Lower leg skin (tissue), 3 donors: Measurements from ENCODE around the gene LRRC27.

Source experiments
- CTCF ChIP-seq, 3 donors: fragments of 450-650 bp; IDR thresholded peaks; one replicate each; pipeline ENCODE4 v1.5.1; 2016; ENCODE audit warnings: antibody characterized with exemption in 3 of 3, mild to moderate bottlenecking in 3 of 3, moderate library complexity in 2 of 3
- POLR2A ChIP-seq, 2 donors: fragments of 450-650 bp; IDR thresholded peaks; one replicate each; pipeline ENCODE4 v1.6.1; 2016 to 2017; ENCODE audit warnings: antibody characterized with exemption in 2 of 2, mild to moderate bottlenecking in 1 of 2, moderate library complexity in 1 of 2

- TF ChIP-seq POLR2A (IDR thresholded peaks at IDR 0.05) (no peak), CTCF (IDR thresholded peaks at IDR 0.05) (peak in 1 of 3 donors; percentile 34)
These were observed 83.3 kb downstream of the LRRC27 start for GRCh38 chr10:132415255-132415654.
